ENCODE measurements around the gene ZBTB16. TPM values are rescaled to one million over a fixed set of nuclear protein-coding genes. Genes with fewer than 3 reads are reported as not detected.

Gene ZBTB16
- total RNA-seq, 5 donors from 2014 or later (not counting 1 experiment from before 2014, with no cell fraction given) = 8.3 to 20.5 (median 12.4) TPM

- ChIA-PET POLR2A (no interaction called here), CTCF (interaction anchor here in 1 of 2 donors (0.6 kb wide), 1 partner anchor 1775 kb away, joined by 3 read pairs; no protein-coding TSS in a partner anchor)
- H3K4me3 ChIP-seq (ENCODE audit: control insufficient read depth in 1 of 2, extremely low read depth in 1 of 2, low read length in 1 of 2) = no peak overlapping the region
- no peaks in the 10 kb centered on the region for H3K36me3 Mint-ChIP-seq
- no peak overlapping the region for H3K27ac Mint-ChIP-seq
- peaks cover 7 to 15% (median 11%) of the 10 kb centered on the region in 3 donors for H3K4me1 Mint-ChIP-seq
- H3K27ac ChIP-seq (ENCODE audit: low read length) = no peak overlapping the region
- H3K27me3 Mint-ChIP-seq = peaks cover 22 to 28% of the 10 kb centered on the region in 2 donors
- WGBS (ENCODE audit: insufficient coverage) = 73% methylated on average over 1 of the region's 3 CpGs
- H3K4me1 ChIP-seq (ENCODE audit: control insufficient read depth in 1 of 2, extremely low read depth in 1 of 2, insufficient read depth in 2 of 2, low read length in 2 of 2) = peaks cover 0 to 13% of the 10 kb centered on the region in 2 experiments
- no peaks in the 10 kb centered on the region for H3K36me3 ChIP-seq (ENCODE audit: control insufficient read depth in 2 of 2, extremely low read depth in 1 of 2, insufficient read depth in 1 of 2, low read length in 1 of 2)
- no peak overlapping the region for H3K4me3 Mint-ChIP-seq
- no peaks in the 10 kb centered on the region for H3K9me3 ChIP-seq
- H3K27me3 ChIP-seq (replicated peaks in 1 of 2; ENCODE audit: control insufficient read depth in 2 of 2, extremely low read depth in 1 of 2, insufficient read depth in 2 of 2, low read length in 1 of 2) = peaks cover 0 to 28% of the 10 kb centered on the region in 2 experiments
- ATAC-seq (replicated peaks in 1 of 4) (no peak), DNase-seq (no peak)
- H3K9me3 Mint-ChIP-seq = no peaks in the 10 kb centered on the region
Measured at GRCh38 chr11:114054806-114055205, 4.7 kb upstream of the ZBTB16 start.

GRCh38 chr11:114056409-114056808 lies 3.1 kb upstream of the ZBTB16 start:
- Mint-ChIP-seq H3K36me3 (no peaks in the 10 kb centered on the region), H3K27ac (no peak overlapping the region), H3K9me3 (no peaks in the 10 kb centered on the region), H3K4me1 (peaks cover 7 to 19% (median 16%) of the 10 kb centered on the region in 3 donors), H3K4me3 (no peak overlapping the region), H3K27me3 (peaks cover 22 to 34% of the 10 kb centered on the region in 2 donors)
- no peaks in the 10 kb centered on the region for H3K36me3 ChIP-seq (ENCODE audit: control insufficient read depth in 2 of 2, extremely low read depth in 1 of 2, insufficient read depth in 1 of 2, low read length in 1 of 2)
- H3K27me3 ChIP-seq (replicated peaks in 1 of 2; ENCODE audit: control insufficient read depth in 2 of 2, extremely low read depth in 1 of 2, insufficient read depth in 2 of 2, low read length in 1 of 2) = peaks cover 0 to 35% of the 10 kb centered on the region in 2 experiments
- no peak for ATAC-seq (replicated peaks in 1 of 4)
- no peak for DNase-seq
- CTCF ChIA-PET = interaction anchor here in 1 of 2 donors (1.0 kb wide), 1 partner anchor 33 kb away, joined by 3 read pairs; no protein-coding TSS in a partner anchor
- H3K4me3 ChIP-seq (ENCODE audit: control insufficient read depth in 1 of 2, extremely low read depth in 1 of 2, low read length in 1 of 2) = no peak overlapping the region
- H3K4me1 ChIP-seq (ENCODE audit: control insufficient read depth in 1 of 2, extremely low read depth in 1 of 2, insufficient read depth in 2 of 2, low read length in 2 of 2) = peaks cover 0 to 23% of the 10 kb centered on the region in 2 experiments
- H3K27ac ChIP-seq (ENCODE audit: low read length) = no peak overlapping the region
- H3K9me3 ChIP-seq = no peaks in the 10 kb centered on the region
- POLR2A ChIA-PET = no interaction called here

GRCh38 chr11:114057147-114057546 lies 2.4 kb upstream of the ZBTB16 start:
- H3K36me3 Mint-ChIP-seq = no peaks in the 10 kb centered on the region
- WGBS (ENCODE audit: insufficient coverage) = 60% methylated on average over 1 of the region's 7 CpGs
- no peak for DNase-seq
- ChIA-PET POLR2A (no interaction called here), CTCF (interaction anchor here in 1 of 2 donors (1.0 kb wide), 1 partner anchor 33 kb away, joined by 3 read pairs; no protein-coding TSS in a partner anchor)
- Histone ChIP-seq H3K4me3 (ENCODE audit: control insufficient read depth in 1 of 2, extremely low read depth in 1 of 2, low read length in 1 of 2) (no peak overlapping the region), H3K36me3 (ENCODE audit: control insufficient read depth in 2 of 2, extremely low read depth in 1 of 2, insufficient read depth in 1 of 2, low read length in 1 of 2) (no peaks in the 10 kb centered on the region), H3K9me3 (no peaks in the 10 kb centered on the region), H3K27ac (ENCODE audit: low read length) (no peak overlapping the region), H3K4me1 (ENCODE audit: control insufficient read depth in 1 of 2, extremely low read depth in 1 of 2, insufficient read depth in 2 of 2, low read length in 2 of 2) (peaks cover 0 to 25% of the 10 kb centered on the region in 2 experiments), H3K27me3 (replicated peaks in 1 of 2; ENCODE audit: control insufficient read depth in 2 of 2, extremely low read depth in 1 of 2, insufficient read depth in 2 of 2, low read length in 1 of 2) (peaks cover 0 to 39% of the 10 kb centered on the region in 2 experiments)
- H3K27me3 Mint-ChIP-seq = peaks cover 21 to 34% of the 10 kb centered on the region in 2 donors
- ATAC-seq (replicated peaks in 1 of 4) = no peak
- no peak overlapping the region for H3K27ac Mint-ChIP-seq
- H3K9me3 Mint-ChIP-seq = no peaks in the 10 kb centered on the region
- peak overlapping the region in 1 of 3 donors; percentile 81 for H3K4me3 Mint-ChIP-seq
- H3K4me1 Mint-ChIP-seq = peaks cover 7 to 21% (median 20%) of the 10 kb centered on the region in 3 donors

GRCh38 chr11:114057605-114058004 lies 1.9 kb upstream of the ZBTB16 start:
- Mint-ChIP-seq H3K4me1 (peaks cover 7 to 23% (median 21%) of the 10 kb centered on the region in 3 donors), H3K36me3 (no peaks in the 10 kb centered on the region), H3K27ac (no peak overlapping the region), H3K4me3 (peak overlapping the region; percentile 26 to 88 (median 81)), H3K9me3 (no peaks in the 10 kb centered on the region), H3K27me3 (peaks cover 18 to 30% of the 10 kb centered on the region in 2 donors)
- no peak for DNase-seq
- ChIA-PET CTCF (interaction anchor here in 1 of 2 donors (1.4 kb wide), 1 partner anchor 204 kb away, joined by 4 read pairs; no protein-coding TSS in a partner anchor), POLR2A (no interaction called here)
- H3K36me3 ChIP-seq (ENCODE audit: control insufficient read depth in 2 of 2, extremely low read depth in 1 of 2, insufficient read depth in 1 of 2, low read length in 1 of 2) = no peaks in the 10 kb centered on the region
- WGBS (ENCODE audit: insufficient coverage) = no CpG with 5 or more reads among the region's 1 CpG
- no peak for ATAC-seq (replicated peaks in 1 of 4)
- H3K27me3 ChIP-seq (replicated peaks in 1 of 2; ENCODE audit: control insufficient read depth in 2 of 2, extremely low read depth in 1 of 2, insufficient read depth in 2 of 2, low read length in 1 of 2) = peaks cover 0 to 39% of the 10 kb centered on the region in 2 experiments
- no peak overlapping the region for H3K27ac ChIP-seq (ENCODE audit: low read length)
- peaks cover 0 to 25% of the 10 kb centered on the region in 2 experiments for H3K4me1 ChIP-seq (ENCODE audit: control insufficient read depth in 1 of 2, extremely low read depth in 1 of 2, insufficient read depth in 2 of 2, low read length in 2 of 2)
- no peaks in the 10 kb centered on the region for H3K9me3 ChIP-seq
- no peak overlapping the region for H3K4me3 ChIP-seq (ENCODE audit: control insufficient read depth in 1 of 2, extremely low read depth in 1 of 2, low read length in 1 of 2)

- 92% methylated on average over 16 of the region's 25 CpGs for WGBS (ENCODE audit: insufficient coverage)
- ChIA-PET POLR2A (no interaction called here), CTCF (interaction anchor here (0.9 to 1.4 kb wide), 3 partner anchors 111 to 204 kb away, joined by 3 to 4 read pairs (median 3); no protein-coding TSS in a partner anchor)
- H3K27me3 ChIP-seq (replicated peaks in 1 of 2; ENCODE audit: control insufficient read depth in 2 of 2, extremely low read depth in 1 of 2, insufficient read depth in 2 of 2, low read length in 1 of 2) = peaks cover 0 to 39% of the 10 kb centered on the region in 2 experiments
- no peak overlapping the region for H3K27ac ChIP-seq (ENCODE audit: low read length)
- no peak for ATAC-seq (replicated peaks in 1 of 4)
- Mint-ChIP-seq H3K36me3 (no peaks in the 10 kb centered on the region), H3K27ac (no peak overlapping the region), H3K4me3 (peak overlapping the region; percentile 66 to 88 (median 81)), H3K9me3 (no peaks in the 10 kb centered on the region), H3K27me3 (peaks cover 18 to 30% of the 10 kb centered on the region in 2 donors), H3K4me1 (peaks cover 7 to 25% (median 23%) of the 10 kb centered on the region in 3 donors)
- peak overlapping the region in 1 of 2 donors; percentile 42 for H3K4me3 ChIP-seq (ENCODE audit: control insufficient read depth in 1 of 2, extremely low read depth in 1 of 2, low read length in 1 of 2)
- H3K9me3 ChIP-seq = no peaks in the 10 kb centered on the region
- no peaks in the 10 kb centered on the region for H3K36me3 ChIP-seq (ENCODE audit: control insufficient read depth in 2 of 2, extremely low read depth in 1 of 2, insufficient read depth in 1 of 2, low read length in 1 of 2)
- peaks cover 0 to 25% of the 10 kb centered on the region in 2 experiments for H3K4me1 ChIP-seq (ENCODE audit: control insufficient read depth in 1 of 2, extremely low read depth in 1 of 2, insufficient read depth in 2 of 2, low read length in 2 of 2)
- no peak for DNase-seq
Measured at GRCh38 chr11:114058026-114058706, 1.3 kb upstream of the ZBTB16 start.

GRCh38 chr11:114058871-114059277 lies 637 bp upstream of the ZBTB16 start:
- peak overlapping the region in 1 of 2 donors; percentile 36 for H3K27ac Mint-ChIP-seq
- Histone ChIP-seq H3K36me3 (ENCODE audit: control insufficient read depth in 2 of 2, extremely low read depth in 1 of 2, insufficient read depth in 1 of 2, low read length in 1 of 2) (no peaks in the 10 kb centered on the region), H3K4me1 (ENCODE audit: control insufficient read depth in 1 of 2, extremely low read depth in 1 of 2, insufficient read depth in 2 of 2, low read length in 2 of 2) (peaks cover 0 to 25% of the 10 kb centered on the region in 2 experiments), H3K4me3 (ENCODE audit: control insufficient read depth in 1 of 2, extremely low read depth in 1 of 2, low read length in 1 of 2) (peak overlapping the region; percentile 42 to 49), H3K9me3 (no peaks in the 10 kb centered on the region), H3K27me3 (replicated peaks in 1 of 2; ENCODE audit: control insufficient read depth in 2 of 2, extremely low read depth in 1 of 2, insufficient read depth in 2 of 2, low read length in 1 of 2) (peaks cover 0 to 39% of the 10 kb centered on the region in 2 experiments), H3K27ac (ENCODE audit: low read length) (peak overlapping the region; percentile 57)
- H3K27me3 Mint-ChIP-seq = peaks cover 18 to 30% of the 10 kb centered on the region in 2 donors
- DNase-seq = peak in 2 of 35 experiments; percentile 15 to 18
- ChIA-PET POLR2A (no interaction called here), CTCF (interaction anchor here (0.6 to 1.4 kb wide), 8 partner anchors 45 to 203 kb away, joined by 3 to 4 read pairs (median 4); no protein-coding TSS in a partner anchor)
- H3K36me3 Mint-ChIP-seq = no peaks in the 10 kb centered on the region
- peak overlapping the region; percentile 81 to 88 (median 83) for H3K4me3 Mint-ChIP-seq
- WGBS (ENCODE audit: insufficient coverage) = 6% methylated on average over 21 of the region's 25 CpGs
- peaks cover 7 to 25% (median 23%) of the 10 kb centered on the region in 3 donors for H3K4me1 Mint-ChIP-seq
- no peak for ATAC-seq (replicated peaks in 1 of 4)
- no peaks in the 10 kb centered on the region for H3K9me3 Mint-ChIP-seq
